Measurements from ENCODE around the gene ELP6. TPM values are rescaled to one million over a fixed set of nuclear protein-coding genes. Genes with fewer than 3 reads are reported as not detected.

Gene ELP6
- total and polyA plus RNA-seq, 9 of the 15 experiments (the other 6 are each of a cell fraction or from before 2014, with no cell fraction given) = 76.9 to 198 (median 83.3) TPM

- TF ChIP-seq SMARCB1 (IDR thresholded peaks at IDR 0.05; ENCODE audit: insufficient read length, low read depth) = no peak
- 0 out of 2 replicates have a peak, but pooled peaks have one; percentile 7 for TF ChIP-seq LARP7 (IDR thresholded peaks at IDR 0.05)
- TF ChIP-seq ATF3 (IDR thresholded peaks at IDR 0.05) = no peak
- 0 out of 2 replicates have a peak, but pooled peaks have one; percentile 36 for TF ChIP-seq ATF3 (CRISPR knock-in tag; conservative IDR thresholded peaks at IDR 0.05)
- no peak for TF ChIP-seq CBFB (CRISPR knock-in tag; IDR thresholded peaks at IDR 0.05)
- TF ChIP-seq ZC3H4 (CRISPR knock-in tag; IDR thresholded peaks at IDR 0.05; ENCODE audit: borderline replicate concordance) = 0 out of 2 replicates have a peak, but pooled peaks have one; percentile 40
- 0 out of 2 replicates have a peak, but pooled peaks have one; percentile 1 for TF ChIP-seq ZNF316 (IDR thresholded peaks at IDR 0.05)
- no peak for TF ChIP-seq TEAD2 (tag; IDR thresholded peaks at IDR 0.05)
- TF ChIP-seq BACH1 (tag; IDR thresholded peaks at IDR 0.05) = no peak
- TF ChIP-seq SMARCA4 (IDR thresholded peaks at IDR 0.05) = peak; percentile 53; the same call in 1 of the 2 replicates
- no peak for TF ChIP-seq CGGBP1 (CRISPR knock-in tag; IDR thresholded peaks at IDR 0.05)
- peak in 1 of 2 experiments; percentile 64; a peak in 1 of 4 replicates for TF ChIP-seq ARNT (IDR thresholded peaks at IDR 0.05)
- no peak for TF ChIP-seq ZNF23 (CRISPR knock-in tag; IDR thresholded peaks at IDR 0.05)
- no peak for TF ChIP-seq ZNF76 (CRISPR knock-in tag; IDR thresholded peaks at IDR 0.05; ENCODE audit: borderline replicate concordance)
Observed at GRCh38 chr3:47476330-47476626, 37.2 kb downstream of the ELP6 start (continued).
